Neural crest cell (in vitro differentiated cells): ENCODE measurements around the gene KCNA3. TPM values are rescaled to one million over a fixed set of nuclear protein-coding genes. Genes with fewer than 3 reads are reported as not detected.

Experiments
- DNase-seq: peaks from one replicate; pipeline ENCODE4 v3.0.0; 2021; ENCODE audit warnings: low read depth, mixed read lengths, low spot score
- H3K27ac Mint-ChIP-seq: one replicate; pipeline ENCODE4 v1.8.0; 2021; ENCODE audit warnings: mild to moderate bottlenecking, mixed read lengths; ENCODE audit not compliant: unreplicated experiment
- H3K27me3 Mint-ChIP-seq: 2 replicates; pipeline ENCODE4 v1.8.0; 2021; ENCODE audit warnings: low read depth, mild to moderate bottlenecking, mixed read lengths
- H3K36me3 Mint-ChIP-seq: 2 replicates; pipeline ENCODE4 v1.8.0; 2021; ENCODE audit warnings: low read depth, mild to moderate bottlenecking, mixed read lengths
- H3K4me1 Mint-ChIP-seq: 2 replicates; pipeline ENCODE4 v1.8.0; 2021; ENCODE audit warnings: mixed read lengths
- H3K4me3 Mint-ChIP-seq: one replicate; pipeline ENCODE4 v1.8.0; 2021; ENCODE audit warnings: mild to moderate bottlenecking, mixed read lengths
- H3K9me3 Mint-ChIP-seq: 2 replicates; pipeline ENCODE4 v1.8.0; 2021; ENCODE audit warnings: mixed read lengths
- CTCF ChIP-seq: fragments of 200-600 bp; sonication (generic); conservative IDR thresholded peaks from 2 replicates; pipeline ENCODE4 v1.5.0; 2021; ENCODE audit warnings: antibody characterized with exemption, mild to moderate bottlenecking
- total RNA-seq: library from RNA; stranded (reverse); gene quantifications from 2 replicates; pipeline ENCODE4 v1.2.1, GENCODE V29; 2021

The KCNA3 gene
- total RNA-seq, 1 donor from 2014 or later = 2.8 TPM

- H3K36me3 Mint-ChIP-seq = no peaks in the 10 kb centered on the region
- no peaks in the 10 kb centered on the region for H3K4me1 Mint-ChIP-seq
- H3K27ac Mint-ChIP-seq = no peak overlapping the region
- H3K27me3 Mint-ChIP-seq = peaks cover 41% of the 10 kb centered on the region
- no peak for TF ChIP-seq CTCF
- DNase-seq = no peak
- H3K9me3 Mint-ChIP-seq = no peaks in the 10 kb centered on the region
- no peak overlapping the region for H3K4me3 Mint-ChIP-seq
Measured at GRCh38 chr1:110636149-110636935, 38.4 kb downstream of the KCNA3 start.

GRCh38 chr1:110635434-110635833 lies 39.3 kb downstream of the KCNA3 start:
- TF ChIP-seq CTCF = no peak
- H3K4me1 Mint-ChIP-seq = no peaks in the 10 kb centered on the region
- H3K4me3 Mint-ChIP-seq = no peak overlapping the region
- no peak for DNase-seq
- H3K27ac Mint-ChIP-seq = no peak overlapping the region
- H3K36me3 Mint-ChIP-seq = no peaks in the 10 kb centered on the region
- peaks cover 39% of the 10 kb centered on the region for H3K27me3 Mint-ChIP-seq
- no peaks in the 10 kb centered on the region for H3K9me3 Mint-ChIP-seq

GRCh38 chr1:110634455-110635311 lies 40.1 kb downstream of the KCNA3 start:
- no peaks in the 10 kb centered on the region for H3K9me3 Mint-ChIP-seq
- TF ChIP-seq CTCF = no peak
- H3K4me3 Mint-ChIP-seq = no peak overlapping the region
- no peaks in the 10 kb centered on the region for H3K4me1 Mint-ChIP-seq
- H3K36me3 Mint-ChIP-seq = no peaks in the 10 kb centered on the region
- DNase-seq = no peak
- H3K27ac Mint-ChIP-seq = no peak overlapping the region
- H3K27me3 Mint-ChIP-seq = peaks cover 33% of the 10 kb centered on the region

- Mint-ChIP-seq H3K27me3 (peaks cover 31% of the 10 kb centered on the region), H3K27ac (no peak overlapping the region), H3K4me1 (no peaks in the 10 kb centered on the region), H3K4me3 (no peak overlapping the region), H3K9me3 (no peaks in the 10 kb centered on the region), H3K36me3 (no peaks in the 10 kb centered on the region)
- TF ChIP-seq CTCF = no peak
- DNase-seq = no peak
Measured at GRCh38 chr1:110634086-110634454, 40.7 kb downstream of the KCNA3 start.

- Mint-ChIP-seq H3K9me3 (no peaks in the 10 kb centered on the region), H3K27me3 (peaks cover 33% of the 10 kb centered on the region), H3K27ac (no peak overlapping the region), H3K36me3 (no peaks in the 10 kb centered on the region), H3K4me3 (no peak overlapping the region), H3K4me1 (no peaks in the 10 kb centered on the region)
- DNase-seq = no peak
- no peak for TF ChIP-seq CTCF
Measured at GRCh38 chr1:110633646-110634030, 41.1 kb downstream of the KCNA3 start.
